ENCODE results near the gene CHURC1.

The CHURC1 gene

GRCh38 chr14:64928239-64929013 is 14.2 kb downstream of the CHURC1 start:
- H3K9ac ChIP-seq (ENCODE audit: low read length), result no peak overlapping the region
- H3K27me3 ChIP-seq (ENCODE audit: control insufficient read depth, insufficient read depth, low read length), result no peaks in the 10 kb centered on the region
- no peak overlapping the region for H3K27ac ChIP-seq (ENCODE audit: low read depth, low read length)
- peaks cover 8% of the 10 kb centered on the region; the same call in 1 of the 2 replicates for H3K4me1 ChIP-seq (ENCODE audit: control insufficient read depth, insufficient read depth, low read length)
- H3K9me3 ChIP-seq (ENCODE audit: control insufficient read depth, insufficient read depth, low read depth, low read length), result no peaks in the 10 kb centered on the region
- peaks cover 68% of the 10 kb centered on the region for H3K36me3 ChIP-seq (ENCODE audit: control insufficient read depth, insufficient read depth, low read length)
- no peak overlapping the region for H3K4me3 ChIP-seq (ENCODE audit: low read depth, low read length)

GRCh38 chr14:64929014-64929359 is 14.7 kb downstream of the CHURC1 start:
- Histone ChIP-seq H3K27ac (ENCODE audit: low read depth, low read length) (no peak overlapping the region), H3K27me3 (ENCODE audit: control insufficient read depth, insufficient read depth, low read length) (no peaks in the 10 kb centered on the region), H3K4me3 (ENCODE audit: low read depth, low read length) (no peak overlapping the region), H3K9ac (ENCODE audit: low read length) (no peak overlapping the region), H3K9me3 (ENCODE audit: control insufficient read depth, insufficient read depth, low read depth, low read length) (no peaks in the 10 kb centered on the region), H3K4me1 (ENCODE audit: control insufficient read depth, insufficient read depth, low read length) (peaks cover 8% of the 10 kb centered on the region; the same call in 1 of the 2 replicates), H3K36me3 (ENCODE audit: control insufficient read depth, insufficient read depth, low read length) (peaks cover 69% of the 10 kb centered on the region)

DNA sequence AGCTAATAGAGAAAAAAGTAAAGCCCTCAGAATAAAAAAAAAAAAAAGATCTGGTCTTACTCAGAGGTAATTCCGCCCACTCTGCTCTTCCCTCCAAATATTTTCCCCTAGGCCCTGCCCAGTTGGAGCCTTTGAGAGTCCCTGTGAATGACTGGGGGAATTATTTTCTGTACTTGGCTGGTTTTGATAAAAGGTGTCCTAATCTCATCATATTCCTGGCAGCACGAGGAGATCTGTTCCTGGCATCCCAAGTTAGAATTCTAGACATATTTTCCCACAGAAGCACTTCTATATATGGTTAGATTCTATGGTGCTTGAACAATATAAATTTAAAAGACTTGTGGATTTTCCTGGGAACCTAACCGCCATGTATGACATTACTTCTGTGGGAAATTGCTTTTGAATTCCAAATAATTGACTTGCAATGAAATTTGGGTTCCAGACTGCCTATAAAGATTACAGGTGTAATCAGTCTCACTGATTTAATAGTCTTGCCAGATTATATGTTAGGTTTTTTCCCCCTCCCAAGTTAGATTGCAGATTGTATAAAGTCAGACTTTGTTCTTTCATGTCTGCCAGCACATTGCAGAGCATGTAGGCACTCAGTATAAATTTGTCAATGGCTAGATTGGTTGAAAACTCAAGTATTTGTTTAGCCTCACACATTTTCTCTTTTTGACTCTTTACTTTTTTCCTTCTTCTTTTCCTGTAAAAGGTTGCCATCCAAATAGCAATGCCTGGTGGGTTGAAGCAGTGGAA is 16.0 kb downstream of the CHURC1 start:
- peaks cover 8% of the 10 kb centered on the region; the same call in 1 of the 2 replicates for H3K4me1 ChIP-seq (ENCODE audit: control insufficient read depth, insufficient read depth, low read length)
- H3K27ac ChIP-seq (ENCODE audit: low read depth, low read length), result no peak overlapping the region

GRCh38 chr14:64931123-64931522 is 16.9 kb downstream of the CHURC1 start:
- H3K27ac ChIP-seq (ENCODE audit: low read depth, low read length), result no peak overlapping the region
- peaks cover 8% of the 10 kb centered on the region; the same call in 1 of the 2 replicates for H3K4me1 ChIP-seq (ENCODE audit: control insufficient read depth, insufficient read depth, low read length)
- peaks cover 53% of the 10 kb centered on the region for H3K36me3 ChIP-seq (ENCODE audit: control insufficient read depth, insufficient read depth, low read length)
- H3K9me3 ChIP-seq (ENCODE audit: control insufficient read depth, insufficient read depth, low read depth, low read length), result no peaks in the 10 kb centered on the region
- no peak overlapping the region for H3K4me3 ChIP-seq (ENCODE audit: low read depth, low read length)
- H3K9ac ChIP-seq (ENCODE audit: low read length), result no peak overlapping the region
- no peaks in the 10 kb centered on the region for H3K27me3 ChIP-seq (ENCODE audit: control insufficient read depth, insufficient read depth, low read length)

More for the DNA sequence above, 16.0 kb downstream of the CHURC1 start:
- H3K27me3 ChIP-seq (ENCODE audit: control insufficient read depth, insufficient read depth, low read length), result no peaks in the 10 kb centered on the region
- no peak overlapping the region for H3K9ac ChIP-seq (ENCODE audit: low read length)
- H3K36me3 ChIP-seq (ENCODE audit: control insufficient read depth, insufficient read depth, low read length), result peaks cover 59% of the 10 kb centered on the region
- H3K9me3 ChIP-seq (ENCODE audit: control insufficient read depth, insufficient read depth, low read depth, low read length), result no peaks in the 10 kb centered on the region
- no peak overlapping the region for H3K4me3 ChIP-seq (ENCODE audit: low read depth, low read length)

DNA sequence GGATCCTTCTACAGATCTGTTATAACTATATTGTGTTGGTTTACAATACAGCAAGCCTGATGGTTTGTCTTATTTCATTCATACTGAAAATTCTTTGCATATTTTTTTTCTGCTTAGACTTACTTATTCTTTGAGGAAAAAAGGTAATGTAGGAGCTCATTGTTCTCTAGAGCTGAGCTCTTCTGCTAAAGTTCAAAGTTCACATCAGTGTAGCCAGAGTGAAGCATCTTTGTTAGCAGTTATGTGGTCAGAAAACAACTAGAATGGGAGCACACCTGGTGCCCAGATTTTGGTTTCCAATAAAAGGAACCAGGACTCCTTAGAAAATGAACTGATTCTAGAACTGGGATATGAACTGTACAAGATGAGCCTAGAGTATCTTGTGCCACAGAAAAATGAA is 18.0 kb downstream of the CHURC1 start:
- H3K4me3 ChIP-seq (ENCODE audit: low read depth, low read length), result no peak overlapping the region
- H3K4me1 ChIP-seq (ENCODE audit: control insufficient read depth, insufficient read depth, low read length), result peaks cover 8% of the 10 kb centered on the region; the same call in 1 of the 2 replicates
- H3K27ac ChIP-seq (ENCODE audit: low read depth, low read length), result no peak overlapping the region
- H3K36me3 ChIP-seq (ENCODE audit: control insufficient read depth, insufficient read depth, low read length), result peaks cover 42% of the 10 kb centered on the region
- no peak overlapping the region for H3K9ac ChIP-seq (ENCODE audit: low read length)
- H3K27me3 ChIP-seq (ENCODE audit: control insufficient read depth, insufficient read depth, low read length), result no peaks in the 10 kb centered on the region
- H3K9me3 ChIP-seq (ENCODE audit: control insufficient read depth, insufficient read depth, low read depth, low read length), result no peaks in the 10 kb centered on the region

GRCh38 chr14:64934338-64934929 is 20.2 kb downstream of the CHURC1 start:
- peaks cover 34% of the 10 kb centered on the region for H3K36me3 ChIP-seq (ENCODE audit: control insufficient read depth, insufficient read depth, low read length)
- no peaks in the 10 kb centered on the region for H3K9me3 ChIP-seq (ENCODE audit: control insufficient read depth, insufficient read depth, low read depth, low read length)
- H3K27me3 ChIP-seq (ENCODE audit: control insufficient read depth, insufficient read depth, low read length), result no peaks in the 10 kb centered on the region
- no peak overlapping the region for H3K9ac ChIP-seq (ENCODE audit: low read length)
- no peak overlapping the region for H3K27ac ChIP-seq (ENCODE audit: low read depth, low read length)
- H3K4me1 ChIP-seq (ENCODE audit: control insufficient read depth, insufficient read depth, low read length), result no peaks in the 10 kb centered on the region
- H3K4me3 ChIP-seq (ENCODE audit: low read depth, low read length), result no peak overlapping the region

GRCh38 chr14:64935508-64935907 is 21.3 kb downstream of the CHURC1 start:
- H3K27ac ChIP-seq (ENCODE audit: low read depth, low read length), result no peak overlapping the region
- no peaks in the 10 kb centered on the region for H3K9me3 ChIP-seq (ENCODE audit: control insufficient read depth, insufficient read depth, low read depth, low read length)
- no peaks in the 10 kb centered on the region for H3K27me3 ChIP-seq (ENCODE audit: control insufficient read depth, insufficient read depth, low read length)
- H3K9ac ChIP-seq (ENCODE audit: low read length), result no peak overlapping the region
- peaks cover 33% of the 10 kb centered on the region for H3K36me3 ChIP-seq (ENCODE audit: control insufficient read depth, insufficient read depth, low read length)
- H3K4me3 ChIP-seq (ENCODE audit: low read depth, low read length), result no peak overlapping the region
- no peaks in the 10 kb centered on the region for H3K4me1 ChIP-seq (ENCODE audit: control insufficient read depth, insufficient read depth, low read length)

DNA sequence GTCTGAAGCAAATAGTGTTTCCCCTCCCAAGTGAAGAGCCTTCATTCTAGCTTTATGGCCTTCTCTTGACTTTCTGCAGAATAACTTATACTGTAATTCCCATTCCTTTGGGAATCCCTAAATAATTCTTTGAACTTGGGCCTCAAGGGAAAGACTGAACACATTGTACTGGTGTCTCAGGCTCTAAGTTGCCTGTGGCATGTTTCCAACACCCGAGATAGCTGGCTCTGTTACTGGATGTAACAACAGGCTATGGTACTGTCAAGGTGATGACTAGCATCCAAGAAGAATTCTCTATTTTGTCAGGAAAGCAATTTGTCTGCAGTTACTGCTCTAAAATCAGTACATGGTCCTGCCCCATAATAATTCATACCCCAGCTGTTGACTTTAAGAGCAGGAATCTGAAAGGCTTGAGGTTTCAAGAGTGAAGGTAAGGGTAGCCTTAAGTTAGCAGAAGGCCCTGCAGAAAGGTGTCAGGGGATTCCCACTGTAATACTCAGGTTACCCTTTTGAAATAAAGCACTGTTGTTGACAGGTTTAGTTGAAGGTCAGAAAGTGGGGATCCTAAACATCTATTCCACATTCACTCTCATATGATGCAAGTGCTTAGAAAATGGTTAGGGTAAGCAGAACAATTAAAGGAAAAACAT is 23.0 kb downstream of the CHURC1 start:
- Histone ChIP-seq H3K9ac (ENCODE audit: low read length) (no peak overlapping the region), H3K27me3 (ENCODE audit: control insufficient read depth, insufficient read depth, low read length) (no peaks in the 10 kb centered on the region), H3K36me3 (ENCODE audit: control insufficient read depth, insufficient read depth, low read length) (peaks cover 17% of the 10 kb centered on the region), H3K4me1 (ENCODE audit: control insufficient read depth, insufficient read depth, low read length) (peaks cover 1% of the 10 kb centered on the region; the same call in 1 of the 2 replicates), H3K4me3 (ENCODE audit: low read depth, low read length) (no peak overlapping the region), H3K9me3 (ENCODE audit: control insufficient read depth, insufficient read depth, low read depth, low read length) (no peaks in the 10 kb centered on the region), H3K27ac (ENCODE audit: low read depth, low read length) (no peak overlapping the region)

- Histone ChIP-seq H3K27me3 (ENCODE audit: control insufficient read depth, insufficient read depth, low read length) (no peaks in the 10 kb centered on the region), H3K4me1 (ENCODE audit: control insufficient read depth, insufficient read depth, low read length) (peaks cover 7% of the 10 kb centered on the region), H3K36me3 (ENCODE audit: control insufficient read depth, insufficient read depth, low read length) (peaks cover 14% of the 10 kb centered on the region), H3K9me3 (ENCODE audit: control insufficient read depth, insufficient read depth, low read depth, low read length) (no peaks in the 10 kb centered on the region), H3K27ac (ENCODE audit: low read depth, low read length) (no peak overlapping the region), H3K9ac (ENCODE audit: low read length) (no peak overlapping the region), H3K4me3 (ENCODE audit: low read depth, low read length) (no peak overlapping the region)
Observed at GRCh38 chr14:64937821-64938193, 23.6 kb downstream of the CHURC1 start.

- Histone ChIP-seq H3K36me3 (ENCODE audit: control insufficient read depth, insufficient read depth, low read length) (peaks cover 3% of the 10 kb centered on the region; the same call in 1 of the 2 replicates), H3K9me3 (ENCODE audit: control insufficient read depth, insufficient read depth, low read depth, low read length) (no peaks in the 10 kb centered on the region), H3K27me3 (ENCODE audit: control insufficient read depth, insufficient read depth, low read length) (no peaks in the 10 kb centered on the region), H3K4me1 (ENCODE audit: control insufficient read depth, insufficient read depth, low read length) (peaks cover 20% of the 10 kb centered on the region), H3K9ac (ENCODE audit: low read length) (no peak overlapping the region), H3K4me3 (ENCODE audit: low read depth, low read length) (no peak overlapping the region), H3K27ac (ENCODE audit: low read depth, low read length) (no peak overlapping the region)
Observed at GRCh38 chr14:64938972-64939816, 24.9 kb downstream of the CHURC1 start.

All from HUES6 (cell line).